GM18861 (cell line): ENCODE measurements around the gene KATNAL2.
"Not testable (repeated sequence)": the region's sequence is repeated elsewhere in the genome, so short reads cannot be mapped to it uniquely, and the experiment has no call there.

Source experiments
- ATAC-seq: cut with Tn5 transposase; IDR thresholded peaks from one replicate; pipeline ENCODE4 v1.9.1; 2021; ENCODE audit not compliant: unreplicated experiment

The KATNAL2 gene

GRCh38 chr18:46939337-46939963 lies 22.0 kb downstream of the KATNAL2 start:
- ATAC-seq: no peak

GRCh38 chr18:46939998-46940571 lies 22.7 kb downstream of the KATNAL2 start:
- ATAC-seq: no peak

- no peak for ATAC-seq
Measured at GRCh38 chr18:46942646-46943045, 25.2 kb downstream of the KATNAL2 start.

- peak; percentile 93 for ATAC-seq
Measured at GRCh38 chr18:46946656-46947282, 29.4 kb downstream of the KATNAL2 start.

GRCh38 chr18:46950064-46950656 lies 32.8 kb downstream of the KATNAL2 start:
- ATAC-seq: no peak

GRCh38 chr18:46953195-46953594 lies 35.8 kb downstream of the KATNAL2 start:
- no peak for ATAC-seq

- ATAC-seq: no peak
Measured at GRCh38 chr18:46958209-46958608, 40.8 kb downstream of the KATNAL2 start.

GRCh38 chr18:46963656-46964578 lies 46.5 kb downstream of the KATNAL2 start:
- not testable (repeated sequence) for ATAC-seq

- not testable (repeated sequence) for ATAC-seq
Measured at GRCh38 chr18:46964579-46965293, 47.3 kb downstream of the KATNAL2 start.

GRCh38 chr18:46966266-46966665 lies 48.9 kb downstream of the KATNAL2 start:
- ATAC-seq: not testable (repeated sequence)

GRCh38 chr18:46969551-46969950 lies 52.1 kb downstream of the KATNAL2 start:
- not testable (repeated sequence) for ATAC-seq

GRCh38 chr18:47019870-47020269 lies 102.5 kb downstream of the KATNAL2 start:
- not testable (repeated sequence) for ATAC-seq

- ATAC-seq: not testable (repeated sequence)
Measured at GRCh38 chr18:47020757-47021156, 103.4 kb downstream of the KATNAL2 start.

- ATAC-seq: not testable (repeated sequence)
Measured at GRCh38 chr18:47022821-47023220, 105.4 kb downstream of the KATNAL2 start.

GRCh38 chr18:47023769-47024465 lies 106.5 kb downstream of the KATNAL2 start:
- ATAC-seq: not testable (repeated sequence)

GRCh38 chr18:47025557-47026174 lies 108.3 kb downstream of the KATNAL2 start:
- not testable (repeated sequence) for ATAC-seq

- not testable (repeated sequence) for ATAC-seq
Measured at GRCh38 chr18:47028738-47029137, 111.3 kb downstream of the KATNAL2 start.

- not testable (repeated sequence) for ATAC-seq
Measured at GRCh38 chr18:47029684-47030353, 112.4 kb downstream of the KATNAL2 start.

- not testable (repeated sequence) for ATAC-seq
Measured at GRCh38 chr18:47030887-47031286, 113.5 kb downstream of the KATNAL2 start.
